HepG2 (cell line): ENCODE results near the gene MGAT4C. TPM values are rescaled to one million over a fixed set of nuclear protein-coding genes. Genes with fewer than 3 reads are reported as not detected.

Experiments used
- ATAC-seq: fragments of 200-7000 bp; cut with Tn5 transposase; 3 replicates; pipeline ENCODE4 v1.9.1; 2020; ENCODE audit warnings: mild to moderate bottlenecking, moderate library complexity
- BruUV-seq: library from RNA; stranded (reverse); fragments of 400-500 nt; replicated peaks from 2 replicates; lab custom pipeline; 2021; lab: Mats Ljungman, UMichigan
- CTCF ChIA-PET: fragments of 300-600 bp; formaldehyde crosslinking; extraction: SDS; loops from one replicate; lab custom pipeline; 2021; ENCODE audit warnings: low total read pairs, inconsistent platforms, low intra/inter-chr PET ratio; lab: Yijun Ruan, JAX
- POLR2A ChIA-PET: fragments of 350-600 bp; sonication (Branson Sonifier 250); formaldehyde crosslinking; loops from one replicate; lab custom pipeline; 2020; ENCODE audit warnings: antibody characterized with exemption, inconsistent platforms; lab: Yijun Ruan, JAX
- DNase-seq: peaks from one replicate; pipeline ENCODE4 v3.0.0-alpha.2; 2015; ENCODE audit warnings: low spot score
- FAIRE-seq: peaks from 3 replicates; lab custom pipeline; 2011; peaks lifted over from hg19 to GRCh38; lab: Jason Lieb, UNC
- H2AFZ ChIP-seq: one replicate; pipeline ENCODE4 v1.6.1; 2011; ENCODE audit warnings: low read length, inconsistent platforms
- H3K27ac ChIP-seq: fragments of 300-600 bp; 3 replicates; pipeline ENCODE4 v1.8.0; 2011; ENCODE audit warnings: mixed run types, mild to moderate bottlenecking, mixed read lengths, low read length, inconsistent platforms; ENCODE audit not compliant: insufficient read depth; ENCODE audit errors: extremely low read length
- H3K27me3 ChIP-seq, 2 experiments: fragments of 200-600 bp in 1 of 2; 2 replicates in 1 of 2; 3 replicates in 1 of 2; pipeline versions ENCODE4 v1.6.0 to v1.8.0; 2011; ENCODE audit warnings: low read length in 2 of 2, mild to moderate bottlenecking in 2 of 2, moderate library complexity in 2 of 2, inconsistent platforms in 1 of 2; ENCODE audit not compliant: insufficient read depth in 2 of 2, control insufficient read depth in 1 of 2
- H3K36me3 ChIP-seq, 2 experiments: fragments of 200-600 bp in 1 of 2; replicated peaks in 1 of 2; 2 replicates in 1 of 2; 3 replicates in 1 of 2; pipeline versions ENCODE4 v1.5.1 to v1.8.0; 2011; ENCODE audit warnings: low read length in 2 of 2, inconsistent platforms in 1 of 2; ENCODE audit not compliant: insufficient read depth in 2 of 2, control insufficient read depth in 1 of 2
- H3K4me1 ChIP-seq: 2 replicates; pipeline ENCODE4 v1.5.1; 2012; ENCODE audit warnings: low read length, inconsistent platforms; ENCODE audit not compliant: insufficient read depth
- H3K4me2 ChIP-seq: 2 replicates; pipeline ENCODE4 v1.6.0; 2011; ENCODE audit warnings: low read depth, low read length, inconsistent platforms
- H3K4me3 ChIP-seq, 3 experiments: fragments of 200-600 bp in 1 of 3; sonication (generic), shearing (Covaris generic) in 1 of 3; replicated peaks in 1 of 3; 2 replicates each; pipeline ENCODE4 v1.5.1; 2011 to 2016; ENCODE audit warnings: low read length in 3 of 3, inconsistent platforms in 2 of 3, low read depth in 2 of 3, mild to moderate bottlenecking in 2 of 3, control low read depth in 1 of 3, mixed read lengths in 1 of 3; ENCODE audit not compliant: insufficient read depth in 1 of 3
- H3K79me2 ChIP-seq: one replicate; pipeline ENCODE4 v1.6.1; 2011; ENCODE audit warnings: low read length, inconsistent platforms; ENCODE audit not compliant: insufficient read depth
- H3K9ac ChIP-seq: 2 replicates; pipeline ENCODE4 v1.6.0; 2011; ENCODE audit warnings: mild to moderate bottlenecking, low read depth, low read length, inconsistent platforms; ENCODE audit not compliant: insufficient read depth
- H3K9me3 ChIP-seq: 2 replicates; pipeline ENCODE4 v1.5.1; 2012; ENCODE audit warnings: mild to moderate bottlenecking, low read length
- H4K20me1 ChIP-seq: 2 replicates; pipeline ENCODE4 v1.6.0; 2011; ENCODE audit warnings: inconsistent platforms, mild to moderate bottlenecking, low read length, moderate library complexity; ENCODE audit not compliant: insufficient read depth
- ETV5 ChIP-seq: IDR thresholded peaks from 2 replicates; pipeline ENCODE4 v1.6.1; 2018; ENCODE audit warnings: missing biosample characterization, missing genetic modification reagents, inconsistent platforms, borderline replicate concordance
- HOXA5 ChIP-seq: sonication (generic); formaldehyde crosslinking; IDR thresholded peaks from 2 replicates; pipeline ENCODE4 v1.4.0; 2020; ENCODE audit warnings: missing genetic modification reagents
- IKZF1 ChIP-seq: fragments of 450-650 bp; IDR thresholded peaks from 2 replicates; pipeline ENCODE4 v1.7.1; 2016
- MTF1 ChIP-seq: sonication (generic); formaldehyde crosslinking; IDR thresholded peaks from 2 replicates; pipeline ENCODE4 v1.5.0; 2020; ENCODE audit warnings: missing genetic modification reagents
- NFRKB ChIP-seq: fragments of 450-650 bp; IDR thresholded peaks from 2 replicates; pipeline ENCODE4 v1.6.1; 2017
- SNAI1 ChIP-seq: sonication (generic); formaldehyde crosslinking; IDR thresholded peaks from 2 replicates; pipeline ENCODE4 v1.5.0; 2020; ENCODE audit warnings: mild to moderate bottlenecking, missing genetic modification reagents, borderline replicate concordance
- TCF7L2 ChIP-seq: IDR thresholded peaks from 2 replicates; pipeline ENCODE4 v1.6.1; 2011; ENCODE audit warnings: mild to moderate bottlenecking, low read depth, low read length, moderate library complexity
- ZNF17 ChIP-seq: sonication (generic); formaldehyde crosslinking; IDR thresholded peaks from 2 replicates; pipeline ENCODE4 v1.5.0; 2020; ENCODE audit warnings: mild to moderate bottlenecking, missing genetic modification reagents
- ZNF484 ChIP-seq: sonication (generic); formaldehyde crosslinking; IDR thresholded peaks from 2 replicates; pipeline ENCODE4 v1.5.1; 2020; ENCODE audit warnings: mild to moderate bottlenecking, low read depth, missing genetic modification reagents, borderline replicate concordance
- ZNF652 ChIP-seq: IDR thresholded peaks from 2 replicates; pipeline ENCODE4 v1.6.1; 2016; ENCODE audit warnings: low read depth, borderline replicate concordance
- WGBS: methylation state at CpG from one replicate; pipeline ENCODE4 v1.1.6; 2017; ENCODE audit warnings: low lambda C conversion rate; 5-methylcytosine and 5-hydroxymethylcytosine counted together
- in situ Hi-C: cut with HindIII; loops from 2 replicates; pipeline ENCODE4 v1.10.0; 2017; ENCODE audit warnings: low pct_unique_long_range_greater_than_20kb; ENCODE audit not compliant: extremely low pct_ligation_motif_present
- intact Hi-C: fragments of 100-400 bp; cut with micrococcal nuclease; formaldehyde crosslinking; loops from one replicate; pipeline ENCODE4 v1.10.0; 2022; ENCODE audit not compliant: unreplicated experiment
- polyA plus RNA-seq, 8 experiments: library from polyadenylated mRNA; depleted of rRNA in 3 of 8; stranded (reverse) in 7 of 8; unstranded in 1 of 8; fragments of >200 nt; fragmentation: Illumina TruSeq in 4 of 8; extraction: Trizol in 4 of 8; gene quantifications; 2 replicates each; pipeline versions ENCODE4 v1.2.1 to v1.2.3, GENCODE V29; 2011 to 2016; ENCODE audit warnings: low read depth in 4 of 8, missing spikeins in 1 of 8, mixed read lengths in 1 of 8; ENCODE audit not compliant: insufficient read depth in 1 of 8
- total RNA-seq, 5 experiments: library from RNA; depleted of rRNA; stranded (reverse); fragments of >200 nt; fragmentation: Illumina TruSeq; extraction: Trizol; gene quantifications; 2 replicates each; pipeline ENCODE4 v1.2.3, GENCODE V29; 2016; ENCODE audit warnings: low read depth in 1 of 5
- TF ChIP-seq, protein P1 (sequence below): sonication (generic); formaldehyde crosslinking; IDR thresholded peaks from 2 replicates; pipeline ENCODE4 v1.4.0; 2020; ENCODE audit warnings: missing genetic modification reagents, low read depth, mild to moderate bottlenecking, borderline replicate concordance
- TF ChIP-seq, protein P2 (sequence below), 2 experiments: sonication (generic) in 1 of 2; formaldehyde crosslinking in 1 of 2; IDR thresholded peaks; 2 replicates each; pipeline versions ENCODE4 v1.6.1 to v1.9.0; 2014 to 2022; ENCODE audit warnings: antibody characterized with exemption in 1 of 2, borderline replicate concordance in 1 of 2, inconsistent platforms in 1 of 2, low read depth in 1 of 2, missing genetic modification reagents in 1 of 2

The MGAT4C gene
- total and polyA plus RNA-seq, 2 of the 13 experiments (the other 11 are each of a cell fraction or from before 2014, with no cell fraction given) = not detected

DNA sequence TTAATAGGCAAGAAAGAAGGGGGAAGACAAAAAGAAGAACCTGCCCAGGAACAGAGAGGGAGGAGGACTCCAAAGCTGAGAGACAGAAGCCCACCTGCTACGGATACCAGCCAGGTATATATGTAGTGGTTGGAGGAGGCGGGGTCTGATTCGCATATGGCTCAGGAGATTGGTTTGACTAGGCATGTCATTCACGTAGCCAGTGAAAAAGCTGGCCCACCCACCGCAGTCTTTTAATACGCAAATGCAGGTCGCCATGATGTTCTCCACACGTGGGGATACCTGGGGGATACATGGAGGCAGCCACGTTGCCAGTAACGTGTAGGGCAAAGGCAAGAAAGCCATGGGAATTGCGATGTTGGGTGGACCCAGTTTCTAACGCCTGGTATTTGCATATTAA, 308.9 kb downstream of the MGAT4C start (continued):
- TF ChIP-seq, protein P1, sequence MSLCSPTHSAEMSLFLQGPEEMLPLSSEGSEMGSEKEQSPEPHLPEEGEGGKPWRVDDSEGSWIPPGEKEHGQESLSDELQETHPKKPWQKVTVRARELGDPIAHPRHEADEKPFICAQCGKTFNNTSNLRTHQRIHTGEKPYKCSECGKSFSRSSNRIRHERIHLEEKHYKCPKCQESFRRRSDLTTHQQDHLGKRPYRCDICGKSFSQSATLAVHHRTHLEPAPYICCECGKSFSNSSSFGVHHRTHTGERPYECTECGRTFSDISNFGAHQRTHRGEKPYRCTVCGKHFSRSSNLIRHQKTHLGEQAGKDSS (CRISPR knock-in tag) = no peak
- no peak for TF ChIP-seq TCF7L2

DNA sequence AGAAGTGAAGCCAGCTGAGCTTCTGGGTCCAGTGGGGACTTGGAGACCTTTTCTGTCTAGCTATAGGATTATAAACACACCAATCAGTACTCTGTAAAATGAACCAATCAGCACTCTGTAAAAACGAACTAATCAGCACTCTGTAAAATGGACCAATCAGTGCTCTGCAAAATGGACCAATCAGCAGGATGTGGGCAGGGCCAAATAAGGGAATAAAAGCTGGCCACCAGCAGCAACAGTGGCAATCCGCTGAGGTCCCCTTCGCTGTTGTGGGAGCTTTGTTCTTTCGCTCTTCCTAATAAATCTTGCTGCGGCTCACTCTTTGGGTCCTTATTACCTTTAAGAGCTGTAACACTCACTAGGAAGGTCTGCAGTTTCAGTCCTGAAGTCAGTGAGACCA, 309.8 kb downstream of the MGAT4C start:
- DNase-seq (no peak), FAIRE-seq (no peak), ATAC-seq (no peak)
- H2AFZ ChIP-seq = no peak overlapping the region
- TF ChIP-seq ETV5 (CRISPR knock-in tag) = no peak
- 73% methylated on average over 5 of the region's 5 CpGs for WGBS
- BruUV-seq = no TSS peak
- no peaks in the 10 kb centered on the region for H3K27me3 ChIP-seq
- H3K9ac ChIP-seq = no peak overlapping the region
- intact Hi-C loops = no loop called here
- H3K36me3 ChIP-seq = no peaks in the 10 kb centered on the region
- H3K4me3 ChIP-seq = no peak overlapping the region
- in situ Hi-C loops = no loop called here
- H3K79me2 ChIP-seq = no peaks in the 10 kb centered on the region
- H3K4me2 ChIP-seq = no peak overlapping the region
- H4K20me1 ChIP-seq = no peaks in the 10 kb centered on the region
- POLR2A ChIA-PET = no interaction called here
- CTCF ChIA-PET = no interaction called here
- no peak overlapping the region for H3K27ac ChIP-seq
- H3K4me1 ChIP-seq = no peaks in the 10 kb centered on the region
- no peaks in the 10 kb centered on the region for H3K9me3 ChIP-seq

DNA sequence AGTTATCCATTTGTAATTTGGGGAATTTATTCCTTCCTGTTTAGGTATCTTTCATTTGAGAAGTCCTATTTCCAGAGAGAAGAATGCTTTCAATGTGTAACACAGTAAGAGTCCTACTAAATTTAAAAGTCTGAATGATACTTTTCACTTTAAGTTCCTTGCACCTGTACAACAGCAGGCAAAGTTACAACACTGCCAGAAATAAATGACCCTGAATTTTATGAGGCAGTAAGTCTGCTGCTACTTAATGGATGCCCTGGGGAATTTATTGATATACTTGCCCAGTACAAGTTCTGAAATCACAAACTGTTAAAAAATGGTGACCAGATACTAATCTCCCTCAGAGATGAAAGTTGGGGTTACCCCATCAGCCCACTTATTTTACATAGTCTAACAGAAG, 329.0 kb downstream of the MGAT4C start:
- Histone ChIP-seq H3K27me3 (no peaks in the 10 kb centered on the region), H3K9ac (no peak overlapping the region), H3K4me1 (no peaks in the 10 kb centered on the region), H3K4me3 (no peak overlapping the region), H3K79me2 (no peaks in the 10 kb centered on the region), H3K9me3 (no peaks in the 10 kb centered on the region), H2AFZ (no peak overlapping the region), H3K36me3 (no peaks in the 10 kb centered on the region), H4K20me1 (no peaks in the 10 kb centered on the region), H3K27ac (no peak overlapping the region), H3K4me2 (no peak overlapping the region)
- FAIRE-seq = no peak
- BruUV-seq = no TSS peak
- CTCF ChIA-PET = no interaction called here
- in situ Hi-C loops = no loop called here
- POLR2A ChIA-PET = no interaction called here
- ATAC-seq = no peak
- intact Hi-C loops = no loop called here
- no peak for DNase-seq
- no peak for TF ChIP-seq NFRKB
- no peak for TF ChIP-seq MTF1 (CRISPR knock-in tag)
- no peak for TF ChIP-seq IKZF1
- TF ChIP-seq, protein P2, sequence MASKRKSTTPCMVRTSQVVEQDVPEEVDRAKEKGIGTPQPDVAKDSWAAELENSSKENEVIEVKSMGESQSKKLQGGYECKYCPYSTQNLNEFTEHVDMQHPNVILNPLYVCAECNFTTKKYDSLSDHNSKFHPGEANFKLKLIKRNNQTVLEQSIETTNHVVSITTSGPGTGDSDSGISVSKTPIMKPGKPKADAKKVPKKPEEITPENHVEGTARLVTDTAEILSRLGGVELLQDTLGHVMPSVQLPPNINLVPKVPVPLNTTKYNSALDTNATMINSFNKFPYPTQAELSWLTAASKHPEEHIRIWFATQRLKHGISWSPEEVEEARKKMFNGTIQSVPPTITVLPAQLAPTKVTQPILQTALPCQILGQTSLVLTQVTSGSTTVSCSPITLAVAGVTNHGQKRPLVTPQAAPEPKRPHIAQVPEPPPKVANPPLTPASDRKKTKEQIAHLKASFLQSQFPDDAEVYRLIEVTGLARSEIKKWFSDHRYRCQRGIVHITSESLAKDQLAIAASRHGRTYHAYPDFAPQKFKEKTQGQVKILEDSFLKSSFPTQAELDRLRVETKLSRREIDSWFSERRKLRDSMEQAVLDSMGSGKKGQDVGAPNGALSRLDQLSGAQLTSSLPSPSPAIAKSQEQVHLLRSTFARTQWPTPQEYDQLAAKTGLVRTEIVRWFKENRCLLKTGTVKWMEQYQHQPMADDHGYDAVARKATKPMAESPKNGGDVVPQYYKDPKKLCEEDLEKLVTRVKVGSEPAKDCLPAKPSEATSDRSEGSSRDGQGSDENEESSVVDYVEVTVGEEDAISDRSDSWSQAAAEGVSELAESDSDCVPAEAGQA (IDR thresholded peaks at IDR 0.05; ENCODE audit: low read depth) = no peak
- TF ChIP-seq, protein P2 (CRISPR knock-in tag; IDR thresholded peaks at IDR 0.05; ENCODE audit: borderline replicate concordance) = no peak
- no peak for TF ChIP-seq HOXA5
- TF ChIP-seq ZNF652 (CRISPR knock-in tag) = no peak
- TF ChIP-seq SNAI1 (CRISPR knock-in tag) = no peak
- TF ChIP-seq ZNF484 = no peak
- TF ChIP-seq ZNF17 (CRISPR knock-in tag) = no peak
